Heart right ventricle (tissue), 16 donors: ENCODE results near the gene SPRYD4. TPM values are rescaled to one million over a fixed set of nuclear protein-coding genes. Genes with fewer than 3 reads are reported as not detected.

Experiments
- ATAC-seq, 8 donors: fragments of 200-7000 bp; cut with Tn5 transposase; one replicate each; pipeline ENCODE4 v1.9.1; 2020; ENCODE audit warnings: mild to moderate bottlenecking in 8 of 8, moderate library complexity in 8 of 8, moderate number of reproducible peaks in 1 of 8
- DNase-seq, 2 donors: peaks; one replicate each; pipeline ENCODE4 v3.0.0-alpha.2; 2020
- H3K27ac ChIP-seq, 10 donors: fragments of 200-600 bp; sonication (generic) in 2 of 10; one replicate each; pipeline versions ENCODE4 v1.5.0 to v1.8.0; 2020 to 2022; ENCODE audit warnings: mild to moderate bottlenecking in 3 of 10
- H3K27me3 ChIP-seq, 7 donors: fragments of 200-600 bp; one replicate each; pipeline ENCODE4 v1.8.0; 2021 to 2022; ENCODE audit warnings: mild to moderate bottlenecking in 2 of 7
- H3K36me3 ChIP-seq, 9 donors: fragments of 200-600 bp; sonication (generic) in 1 of 9; one replicate each; pipeline versions ENCODE4 v1.5.0 to v1.8.0; 2020 to 2022; ENCODE audit warnings: mild to moderate bottlenecking in 2 of 9
- H3K4me1 ChIP-seq, 9 donors: fragments of 200-600 bp; sonication (generic) in 1 of 9; one replicate each; pipeline versions ENCODE4 v1.5.0 to v1.8.0; 2020 to 2022; ENCODE audit warnings: mild to moderate bottlenecking in 4 of 9
- H3K4me3 ChIP-seq, 10 donors: fragments of 200-600 bp; sonication (generic) in 2 of 10; one replicate each; pipeline versions ENCODE4 v1.5.0 to v1.8.0; 2020 to 2022; ENCODE audit warnings: mild to moderate bottlenecking in 7 of 10, moderate library complexity in 2 of 10
- H3K9me3 ChIP-seq, 11 donors: fragments of 200-600 bp in 10 of 11; sonication (generic) in 2 of 11; one replicate each; pipeline versions ENCODE4 v1.5.0 to v1.8.0; 2013 to 2022; ENCODE audit warnings: mild to moderate bottlenecking in 2 of 11, control low read depth in 1 of 11, moderate library complexity in 1 of 11
- WGBS, 2 donors: extraction: QIAGEN DNeasy Blood & Tissue Kit; methylation state at CpG; one replicate each; pipeline ENCODE4 v1.1.7; 2013; ENCODE audit warnings: inconsistent platforms in 1 of 2; 5-methylcytosine and 5-hydroxymethylcytosine counted together
- intact Hi-C, 10 donors: fragments of 100-400 bp; cut with DNase I; formaldehyde crosslinking; loops; one replicate each; pipeline versions ENCODE4 v1.11.1 to v1.14.2; 2022
- long read RNA-seq, 3 donors: library from polyadenylated mRNA; unstranded; transcript quantifications; one replicate each; pipeline ENCODE4 v2.0.0, GENCODE V29; 2020 to 2021
- polyA plus RNA-seq, 2 donors: library from polyadenylated mRNA; stranded (reverse); fragments of 200-250 nt; gene quantifications; one replicate each; pipeline ENCODE4 v1.2.3, GENCODE V29; 2013
- total RNA-seq, 10 donors: library from RNA; stranded (reverse); fragmentation: NEBNext Ultra II Directional in 3 of 10; extraction: Animal tissue kit (Norgen Biotek cat#: 25700) in 3 of 10; gene quantifications; one replicate each; pipeline versions ENCODE4 v1.2.1 to v1.2.4, GENCODE V29; 2021 to 2023
- TF ChIP-seq, protein P1 (sequence below), 9 donors: fragments of 200-600 bp; sonication (generic) in 2 of 9; IDR thresholded peaks; one replicate each; pipeline versions ENCODE4 v1.5.0 to v1.8.0; 2021 to 2022; ENCODE audit warnings: antibody characterized with exemption in 9 of 9, mild to moderate bottlenecking in 5 of 9, moderate library complexity in 1 of 9
- donor health status: Arrhythmogenic right ventricular cardiomyopathy.
- donor health status: ischemic (EF 13 %, LVEDD 7.1; RV severe dilation, severe dysfunction).
- donor health status: healthy with polysubstance abuse.
- donor health status: DM: no; HTN: yes; CAD: no.
- donor health status: DM: no; HTN: no; CAD: no.
- donor health status: ischemic (EF 25% LVEDD 6.9; RV normal size, moderate dysfunction).
- donor health status: ischemic (EF 25% LVEDD 5.7; RV mildly dilated, moderate dysfunction).
- donor health status: healthy.
- donor health status: DM: yes; HTN: yes; CAD: no.
- donor health status: Ischemic cardiomyopathy.
- donor health status: ischemic (EF 35%, LVEDD 5.7; RV mildly dilated, moderate dysfunction).
- donor health status: nonischemic (EF 11% LVEDD 7.7; RV severe dilation, severe dysfunction).
- donor health status: DM: yes; HTN: yes; CAD: no.
- donor health status: PGD.
- donor health status: ischemic (EF 29% LVEDD 5.4; RV normal size, mild dysfunction).
- donor health status: nonischemic (EF 23%, LVEDD 6.1; RV moderate dilation, normal function).

The SPRYD4 gene
- total RNA-seq (1 to 10 TPM; 3.0 to 5.0 (median 4.4) TPM), polyA plus RNA-seq (1 to 10 TPM; 1.9 to 2.3 TPM)
- long read RNA-seq, donor 1, full-length matches to known transcripts, result 12 of 13 reads
- long read RNA-seq, donor 1, partial matches to known transcripts, result 0 of 13 reads
- long read RNA-seq, donor 1, other reads (novel, unspliced or antisense), result 1 of 13 reads
- long read RNA-seq, donor 2, full-length matches to known transcripts, result 11 of 12 reads
- long read RNA-seq, donor 2, partial matches to known transcripts, result 0 of 12 reads
- long read RNA-seq, donor 2, other reads (novel, unspliced or antisense), result 1 of 12 reads
- long read RNA-seq, donor 3, full-length matches to known transcripts, result 26 of 29 reads
- long read RNA-seq, donor 3, partial matches to known transcripts, result 0 of 29 reads
- long read RNA-seq, donor 3, other reads (novel, unspliced or antisense), result 3 of 29 reads

DNA sequence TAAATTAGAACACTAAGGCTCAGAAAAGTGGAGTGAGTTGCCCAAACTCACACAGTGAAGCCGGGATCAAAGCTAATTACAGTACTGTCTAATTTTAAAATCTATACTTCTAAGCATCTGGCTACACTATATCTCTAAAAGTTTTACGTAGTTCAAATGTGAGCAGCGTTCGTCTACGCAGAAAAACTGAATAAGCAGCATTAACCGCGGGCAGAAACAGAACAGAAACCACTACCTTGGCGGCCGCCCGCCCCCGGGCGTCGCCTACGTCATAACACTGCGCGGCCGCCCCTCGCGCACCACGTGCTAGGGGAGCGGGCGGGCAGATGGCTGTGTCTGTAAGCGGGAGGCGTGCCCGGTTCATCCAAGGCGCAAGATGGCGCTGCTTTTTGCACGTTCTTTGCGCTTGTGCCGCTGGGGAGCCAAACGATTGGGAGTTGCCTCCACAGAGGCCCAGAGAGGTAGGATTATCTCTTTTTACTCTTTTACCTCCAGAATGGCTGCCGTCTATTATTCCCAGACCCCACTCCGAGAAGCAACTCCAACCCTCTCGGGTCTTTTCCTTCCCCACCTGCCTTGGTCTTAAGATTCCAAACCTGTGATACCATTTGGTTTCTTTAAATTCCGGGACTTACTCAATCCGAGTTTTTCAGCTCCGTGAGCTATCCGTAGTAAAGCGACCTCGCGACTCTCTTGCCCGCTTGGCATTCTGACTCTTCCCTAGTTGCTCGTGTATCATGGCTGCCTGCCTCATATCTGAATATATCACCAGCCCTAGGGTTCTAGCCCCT lies at the start of gene SPRYD4:
TSS of gene SPRYD4 (plus strand) at position 363 of the 791 bp plus-strand sequence. CDS start at position 377, 14 bp downstream.
- peak within 1 kb of the TSS; percentile 53 to 95 (median 79) for H3K4me3 ChIP-seq
- ATAC-seq, result peak; percentile 96 to 99 (median 98)
- H3K27me3 ChIP-seq, result no peaks in the 10 kb centered on the region
- TF ChIP-seq, protein P1, sequence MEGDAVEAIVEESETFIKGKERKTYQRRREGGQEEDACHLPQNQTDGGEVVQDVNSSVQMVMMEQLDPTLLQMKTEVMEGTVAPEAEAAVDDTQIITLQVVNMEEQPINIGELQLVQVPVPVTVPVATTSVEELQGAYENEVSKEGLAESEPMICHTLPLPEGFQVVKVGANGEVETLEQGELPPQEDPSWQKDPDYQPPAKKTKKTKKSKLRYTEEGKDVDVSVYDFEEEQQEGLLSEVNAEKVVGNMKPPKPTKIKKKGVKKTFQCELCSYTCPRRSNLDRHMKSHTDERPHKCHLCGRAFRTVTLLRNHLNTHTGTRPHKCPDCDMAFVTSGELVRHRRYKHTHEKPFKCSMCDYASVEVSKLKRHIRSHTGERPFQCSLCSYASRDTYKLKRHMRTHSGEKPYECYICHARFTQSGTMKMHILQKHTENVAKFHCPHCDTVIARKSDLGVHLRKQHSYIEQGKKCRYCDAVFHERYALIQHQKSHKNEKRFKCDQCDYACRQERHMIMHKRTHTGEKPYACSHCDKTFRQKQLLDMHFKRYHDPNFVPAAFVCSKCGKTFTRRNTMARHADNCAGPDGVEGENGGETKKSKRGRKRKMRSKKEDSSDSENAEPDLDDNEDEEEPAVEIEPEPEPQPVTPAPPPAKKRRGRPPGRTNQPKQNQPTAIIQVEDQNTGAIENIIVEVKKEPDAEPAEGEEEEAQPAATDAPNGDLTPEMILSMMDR (IDR thresholded peaks at IDR 0.05), result peak in 8 of 9 donors; percentile 13 to 67 (median 44)
- intact Hi-C loops, result loop anchor here (1.0 to 10.0 kb wide), 15 partner anchors 104 to 844 kb away; partner anchors contain the start of genes ZC3H10 (in 5 of the 10), APOF (in 4 of the 10), CNPY2 (in 4 of the 10) and IL23A (in 4 of the 10)
- DNase-seq, result peak; percentile 92 to 93
- H3K9me3 ChIP-seq, result no peaks in the 10 kb centered on the region
- 0% methylated on average over 43 of the region's 43 CpGs for WGBS, 2 donors
- H3K4me1 ChIP-seq, result peaks cover 3 to 35% (median 20%) of the 10 kb centered on the region in 9 donors
- H3K36me3 ChIP-seq, result peaks cover 0 to 28% (median 0%) of the 10 kb centered on the region in 9 donors
- H3K27ac ChIP-seq, result peak within 1 kb of the TSS; percentile 49 to 94 (median 88)

DNA sequence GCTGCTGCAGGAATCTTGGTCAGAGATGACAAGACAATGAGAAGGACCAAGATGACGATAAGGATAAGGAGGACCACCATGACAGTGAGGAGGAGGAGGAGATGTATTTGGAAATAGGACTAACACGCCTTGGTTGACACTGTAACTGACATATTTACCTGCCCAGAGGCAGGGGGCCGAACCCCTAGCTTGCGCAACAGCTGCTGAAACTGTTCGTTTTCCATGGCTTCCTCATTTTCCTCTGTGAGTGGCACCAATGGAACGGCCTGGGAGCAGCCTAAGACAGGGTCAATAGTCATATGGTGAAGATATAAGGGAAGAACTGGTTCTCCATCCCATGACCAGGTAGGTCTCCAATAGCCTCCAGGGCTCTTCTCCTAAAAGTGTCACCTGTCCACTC lies 48.0 kb upstream of the SPRYD4 start:
- intact Hi-C loops, result no loop called here
- TF ChIP-seq, protein P1 (IDR thresholded peaks at IDR 0.05), result no peak
- Histone ChIP-seq H3K36me3 (peaks cover 0 to 89% (median 0%) of the 10 kb centered on the region in 9 donors), H3K9me3 (no peaks in the 10 kb centered on the region), H3K4me3 (no peak overlapping the region), H3K27ac (no peak overlapping the region), H3K4me1 (no peaks in the 10 kb centered on the region), H3K27me3 (no peaks in the 10 kb centered on the region)
- no peak for ATAC-seq
- DNase-seq, result no peak
- 88 to 90% methylated on average over 6 of the region's 6 CpGs for WGBS, 2 donors

DNA sequence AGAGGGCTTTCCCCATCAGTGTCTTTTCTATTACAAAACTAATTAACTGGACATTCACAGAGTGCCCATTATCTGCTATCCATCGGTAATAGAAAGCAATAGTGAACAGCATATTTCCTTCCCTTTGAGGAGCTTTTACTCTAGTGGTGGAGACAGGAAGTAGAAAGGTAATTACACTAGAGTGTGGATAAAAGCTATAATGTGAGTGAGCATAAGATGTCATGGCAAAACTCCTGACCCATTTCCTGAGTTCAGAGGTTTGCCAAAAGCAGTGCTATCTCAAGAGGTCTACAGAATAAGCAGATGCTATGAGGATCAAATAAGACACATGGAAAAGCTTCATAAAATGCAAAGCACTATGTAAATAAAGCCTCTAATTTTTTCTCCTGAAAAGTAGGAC lies 43.2 kb upstream of the SPRYD4 start:
- peaks cover 0 to 91% (median 10%) of the 10 kb centered on the region in 9 donors for H3K36me3 ChIP-seq
- no peak for ATAC-seq

More for the DNA sequence above, 43.2 kb upstream of the SPRYD4 start:
- 75 to 76% methylated on average over 1 of the region's 1 CpG for WGBS, 2 donors
- DNase-seq, result no peak
- Histone ChIP-seq H3K9me3 (no peaks in the 10 kb centered on the region), H3K4me3 (no peak overlapping the region), H3K27ac (no peak overlapping the region), H3K4me1 (no peaks in the 10 kb centered on the region), H3K27me3 (no peaks in the 10 kb centered on the region)
- intact Hi-C loops, result no loop called here
- TF ChIP-seq, protein P1 (IDR thresholded peaks at IDR 0.05), result no peak
